Endothelial cell (in vitro differentiated cells): ENCODE measurements around the gene NOL4L. TPM values are rescaled to one million over a fixed set of nuclear protein-coding genes. Genes with fewer than 3 reads are reported as not detected.
A peak's percentile ranks its signal among the peaks of the same experiment; 100 is the strongest.

ENCODE experiments used
- DNase-seq: peaks from one replicate; pipeline ENCODE4 v3.0.0; 2021; ENCODE audit warnings: low spot score
- H3K27ac Mint-ChIP-seq: one replicate; pipeline ENCODE4 v1.8.0; 2021; ENCODE audit warnings: mixed read lengths, inconsistent platforms; ENCODE audit not compliant: unreplicated experiment
- H3K27me3 Mint-ChIP-seq: one replicate; pipeline ENCODE4 v1.8.0; 2021; ENCODE audit warnings: mild to moderate bottlenecking, moderate library complexity, mixed read lengths, inconsistent platforms; ENCODE audit not compliant: unreplicated experiment
- H3K36me3 Mint-ChIP-seq: one replicate; pipeline ENCODE4 v1.8.0; 2021; ENCODE audit warnings: mild to moderate bottlenecking, low read depth, mixed read lengths, inconsistent platforms; ENCODE audit not compliant: unreplicated experiment
- H3K4me1 Mint-ChIP-seq: one replicate; pipeline ENCODE4 v1.8.0; 2021; ENCODE audit warnings: mild to moderate bottlenecking, mixed read lengths, inconsistent platforms; ENCODE audit not compliant: unreplicated experiment
- H3K4me3 Mint-ChIP-seq: one replicate; pipeline ENCODE4 v1.8.0; 2021; ENCODE audit warnings: mild to moderate bottlenecking, mixed read lengths, inconsistent platforms; ENCODE audit not compliant: unreplicated experiment
- H3K9me3 Mint-ChIP-seq: one replicate; pipeline ENCODE4 v1.8.0; 2021; ENCODE audit warnings: mixed read lengths, inconsistent platforms; ENCODE audit not compliant: unreplicated experiment
- CTCF ChIP-seq: fragments of 200-600 bp; sonication (generic); IDR thresholded peaks from one replicate; pipeline ENCODE4 v1.5.0; 2021; ENCODE audit warnings: antibody characterized with exemption; ENCODE audit not compliant: unreplicated experiment
- total RNA-seq: library from RNA; stranded (reverse); fragmentation: NEBNext Ultra II Directional; extraction: Animal tissue kit (Norgen Biotek cat#: 25700); gene quantifications from one replicate; pipeline ENCODE4 v1.2.1, GENCODE V29; 2021; ENCODE audit not compliant: unreplicated experiment

The NOL4L gene
- total RNA-seq, 1 donor from 2014 or later, result 150 TPM

DNA sequence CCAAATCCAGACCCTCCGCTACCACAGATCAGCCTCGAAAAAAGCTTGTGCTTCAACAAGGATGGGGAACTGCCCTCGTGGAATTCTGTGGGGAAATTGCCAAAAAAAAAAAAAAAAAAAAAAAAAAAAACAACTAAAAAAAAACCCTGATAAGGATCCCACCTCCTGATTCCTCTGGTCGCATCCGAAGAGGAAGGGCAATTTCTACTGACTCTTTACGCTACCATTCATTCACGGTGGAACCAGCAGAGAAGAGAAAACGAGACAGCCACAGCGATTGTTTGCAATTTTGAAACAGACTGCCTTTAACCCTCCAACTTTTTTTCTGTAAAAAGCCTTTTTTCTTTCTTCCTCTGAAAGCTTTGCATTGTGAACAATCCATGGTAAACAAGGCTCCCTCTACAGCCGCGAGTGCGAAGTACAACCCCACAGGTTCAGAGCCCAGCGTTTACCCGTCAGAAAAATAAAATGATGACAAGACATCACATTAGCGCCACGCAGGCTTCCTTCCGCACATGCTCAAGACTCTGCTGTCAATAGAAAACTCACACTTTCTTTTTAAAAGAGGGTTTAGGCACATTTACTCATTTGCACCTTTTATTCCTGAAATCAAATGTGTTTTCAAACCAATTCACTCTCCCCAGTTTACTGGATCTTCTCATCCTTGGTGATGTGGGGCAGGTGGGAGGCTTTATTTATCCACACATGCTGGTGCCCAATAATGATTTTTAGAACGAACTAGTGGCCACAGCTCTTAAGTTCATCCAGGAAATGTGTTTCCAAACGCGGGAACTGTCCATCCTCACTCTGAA is 100.0 kb downstream of the NOL4L start:
- peak; percentile 71 for TF ChIP-seq CTCF
- Mint-ChIP-seq H3K4me3 (peak overlapping the region; percentile 92), H3K27ac (peak overlapping the region; percentile 95), H3K9me3 (no peaks in the 10 kb centered on the region), H3K36me3 (peaks cover 14% of the 10 kb centered on the region), H3K27me3 (peaks cover 20% of the 10 kb centered on the region), H3K4me1 (peaks cover 39% of the 10 kb centered on the region)
- DNase-seq, result peak; percentile 65

- peak; percentile 65 for DNase-seq
- Mint-ChIP-seq H3K27me3 (peaks cover 22% of the 10 kb centered on the region), H3K27ac (peak overlapping the region; percentile 95), H3K4me3 (peak overlapping the region; percentile 92), H3K36me3 (peaks cover 20% of the 10 kb centered on the region), H3K4me1 (peaks cover 47% of the 10 kb centered on the region), H3K9me3 (no peaks in the 10 kb centered on the region)
- TF ChIP-seq CTCF, result no peak
These were observed 100.7 kb downstream of the NOL4L start for GRCh38 chr20:32484225-32484957.

DNA sequence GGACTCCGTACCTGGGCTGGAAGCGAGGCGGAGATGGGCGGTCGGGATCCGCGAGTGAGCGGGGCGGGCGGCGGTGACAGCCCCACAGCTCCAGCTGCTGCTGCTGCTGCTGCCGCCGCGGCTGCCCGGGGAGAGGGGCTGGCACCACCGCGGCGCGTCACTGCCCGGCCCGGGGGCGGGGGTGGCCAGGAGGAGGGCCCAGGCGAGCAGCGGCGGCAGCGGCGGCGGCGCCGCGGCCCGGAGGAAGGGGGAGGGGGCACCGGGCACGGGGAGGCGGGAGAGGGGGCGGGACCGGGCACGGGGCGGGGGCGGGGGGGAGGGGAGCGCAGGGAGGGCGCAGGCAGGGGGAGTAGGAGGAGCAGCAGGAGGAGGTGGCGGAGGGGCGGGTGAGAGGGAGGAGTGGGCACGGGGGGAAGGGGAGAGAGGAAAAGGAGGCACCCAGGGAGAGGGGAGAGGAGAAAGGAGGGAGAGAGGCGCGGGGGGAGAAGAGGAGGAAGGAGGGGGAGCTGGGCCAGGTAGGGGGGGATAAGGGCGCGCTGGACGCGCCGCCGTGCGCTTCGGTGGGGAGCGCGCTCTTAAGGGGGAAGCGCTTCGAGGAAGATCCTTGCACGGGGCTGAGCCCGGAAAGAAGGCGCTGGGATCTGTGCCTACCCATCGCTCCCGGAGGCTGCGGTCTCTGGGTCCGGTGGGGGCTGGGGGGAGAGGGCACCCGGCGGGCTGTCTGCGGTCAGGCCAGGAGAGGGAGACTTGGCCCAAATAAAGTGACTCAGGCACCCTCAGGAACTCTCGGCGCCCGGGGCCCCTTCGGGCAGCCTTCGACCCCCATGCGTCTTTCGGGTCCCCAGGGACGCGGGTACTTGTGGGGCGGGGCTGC is 101.5 kb downstream of the NOL4L start:
- Mint-ChIP-seq H3K27me3 (peaks cover 23% of the 10 kb centered on the region), H3K36me3 (peaks cover 17% of the 10 kb centered on the region), H3K27ac (no peak overlapping the region), H3K4me1 (peaks cover 55% of the 10 kb centered on the region), H3K4me3 (peak overlapping the region; percentile 90), H3K9me3 (no peaks in the 10 kb centered on the region)
- no peak for TF ChIP-seq CTCF
- DNase-seq, result peak; percentile 90

DNA sequence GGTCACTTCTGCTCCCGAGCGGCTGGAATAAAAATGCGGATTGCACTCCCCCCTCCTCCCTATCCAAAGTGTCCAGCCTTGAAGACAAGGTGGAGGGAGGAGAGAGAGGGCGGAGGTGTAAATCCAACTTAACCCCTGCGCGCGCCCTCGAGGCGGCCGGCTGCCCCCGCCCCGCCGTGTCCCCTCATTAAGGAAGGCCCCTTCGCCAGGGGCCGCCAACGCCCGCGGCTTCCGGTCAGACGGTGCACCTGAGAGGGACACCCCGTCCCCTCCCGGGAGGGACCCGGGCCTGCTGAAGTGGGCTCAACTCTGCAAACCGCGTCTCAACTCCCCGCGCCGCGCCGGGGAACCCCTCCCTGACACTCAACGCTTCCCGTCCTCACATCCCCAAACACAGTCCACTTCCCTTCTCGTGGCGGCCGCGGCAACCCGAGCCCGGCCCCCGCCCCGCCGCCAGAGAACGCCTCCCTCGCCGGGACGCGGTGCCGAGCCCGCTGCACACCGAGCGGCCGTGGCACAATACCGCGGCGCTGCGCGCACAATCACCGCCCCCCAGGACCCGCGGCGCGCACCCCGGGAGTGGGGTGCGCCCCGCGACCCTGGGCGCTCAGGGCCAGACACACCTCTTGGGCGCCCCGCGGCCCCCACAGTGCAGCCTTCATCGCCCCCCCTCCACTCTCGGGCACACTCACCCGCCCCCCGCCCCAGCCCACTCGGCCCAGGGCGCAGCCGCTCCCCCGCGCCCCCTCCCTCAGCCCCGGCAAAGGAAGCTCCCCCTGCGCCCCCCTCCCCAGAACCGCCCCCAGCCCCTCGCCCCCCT is 102.5 kb downstream of the NOL4L start:
- peak; percentile 53 for DNase-seq
- Mint-ChIP-seq H3K4me3 (peak overlapping the region; percentile 93), H3K27ac (peak overlapping the region; percentile 83), H3K9me3 (no peaks in the 10 kb centered on the region), H3K36me3 (peaks cover 21% of the 10 kb centered on the region), H3K4me1 (peaks cover 60% of the 10 kb centered on the region), H3K27me3 (peaks cover 23% of the 10 kb centered on the region)
- no peak for TF ChIP-seq CTCF
